Stimulated activated CD8-positive, alpha-beta memory T cell treated with anti-CD3 and anti-CD28 coated beads, Interleukin-4, amount 100 ng/mL, for 1 hour (primary cell): ENCODE results near the gene KIF4B.

Experiments used
- DNase-seq, 2 donors: peaks; one replicate each; pipeline ENCODE4 v3.0.0-alpha.2; 2020; ENCODE audit warnings: low read depth in 2 of 2, low spot score in 1 of 2

KIF4B gene

DNA sequence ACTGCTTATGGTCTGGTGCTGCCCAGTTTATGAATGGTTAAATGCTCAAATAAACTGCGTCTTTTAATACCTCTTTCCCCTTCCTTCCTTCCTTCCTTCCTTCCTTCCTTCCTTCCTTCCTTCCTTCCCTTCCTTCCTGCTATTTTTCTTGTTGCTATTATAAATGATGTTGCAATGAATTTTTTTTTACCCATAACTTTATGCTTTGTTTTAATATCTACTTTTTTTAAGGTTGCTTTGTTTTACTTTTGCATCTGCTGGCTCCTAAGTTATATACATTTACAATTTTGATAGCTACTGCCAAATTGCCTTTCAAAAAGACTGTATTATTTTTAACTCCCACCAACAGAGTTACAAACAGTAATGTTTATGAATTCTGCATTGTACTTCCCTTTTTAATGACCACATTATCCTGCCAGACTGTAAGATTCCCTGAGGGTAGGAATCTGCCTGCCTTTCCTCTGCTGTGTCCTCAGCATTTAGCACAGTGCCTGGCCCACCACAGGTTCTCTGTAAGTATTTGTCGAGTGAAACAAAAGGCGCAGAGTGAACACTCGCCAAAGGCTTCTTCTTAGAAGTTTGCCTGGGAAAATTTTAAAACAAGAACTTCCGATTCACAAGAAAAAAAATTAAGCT, 36.9 kb downstream of the KIF4B start:
- no peak for DNase-seq

DNA sequence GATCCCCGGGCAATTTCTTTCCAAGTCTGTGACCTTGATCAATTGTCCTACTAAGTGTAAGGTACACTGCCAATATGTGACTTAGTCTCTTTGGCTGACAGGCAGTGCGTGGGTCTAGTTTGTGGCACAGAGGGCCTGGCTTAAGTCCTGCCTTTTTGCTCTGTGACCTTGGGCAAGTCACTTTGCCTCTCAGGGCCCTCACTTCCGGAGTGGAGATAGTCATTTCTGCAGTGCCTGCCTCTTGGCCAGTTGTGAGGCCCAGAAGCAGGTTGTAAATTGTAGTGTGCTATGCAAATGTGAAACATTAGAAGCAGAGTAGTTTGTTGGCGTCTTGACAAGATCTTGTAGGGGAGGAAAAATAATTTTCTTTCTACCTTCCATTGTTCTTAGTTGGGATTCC, 39.0 kb downstream of the KIF4B start:
- DNase-seq = no peak

DNA sequence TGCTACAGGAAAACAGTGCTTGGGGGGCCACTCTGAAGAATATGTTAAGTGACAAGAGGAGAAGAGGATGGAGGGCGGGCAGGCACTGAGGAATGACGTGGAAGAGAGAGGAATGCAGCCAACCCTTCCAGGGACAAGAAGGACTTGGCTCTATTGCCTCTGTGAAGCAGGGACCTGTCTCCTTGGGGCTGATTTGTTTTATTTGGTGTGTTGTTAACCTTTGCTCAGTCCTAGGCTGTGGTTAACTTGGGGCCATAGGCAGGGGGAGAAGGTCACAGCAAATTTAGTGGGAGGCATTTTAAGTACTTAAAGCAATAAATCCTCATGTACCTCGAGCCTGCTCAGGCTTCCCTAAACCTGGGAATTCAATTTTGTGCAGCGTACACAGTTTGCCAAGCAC, 39.9 kb downstream of the KIF4B start:
- DNase-seq = no peak

DNA sequence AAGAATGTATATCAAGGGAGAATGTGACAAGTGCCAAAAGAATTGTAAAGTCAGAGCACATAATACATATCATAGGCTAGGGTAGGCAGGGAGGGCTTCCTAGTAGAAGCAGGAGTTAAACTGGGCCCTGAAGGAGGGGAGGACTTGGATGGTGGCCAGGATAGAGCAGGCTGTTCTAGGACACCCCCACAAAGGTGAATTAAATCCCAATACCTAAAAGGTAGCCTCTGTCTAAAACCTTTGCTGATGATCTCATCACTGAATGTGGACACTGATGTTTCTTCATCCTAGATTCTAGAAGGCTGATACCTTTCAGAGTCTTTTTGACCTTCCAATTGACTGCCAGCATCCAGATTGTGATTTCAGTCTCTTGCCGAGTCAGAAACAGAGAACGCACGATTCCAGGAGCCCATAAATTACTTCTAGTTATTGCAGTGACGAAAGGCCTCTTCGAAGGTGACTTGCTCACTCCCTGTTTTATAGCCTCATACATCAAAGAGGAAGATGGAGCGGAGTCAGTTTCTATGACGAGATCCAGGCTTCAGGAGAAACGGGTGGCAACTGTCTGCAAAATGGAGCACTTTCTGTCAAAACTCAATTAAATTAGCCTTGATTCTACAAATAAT, 43.2 kb downstream of the KIF4B start:
- no peak for DNase-seq

DNA sequence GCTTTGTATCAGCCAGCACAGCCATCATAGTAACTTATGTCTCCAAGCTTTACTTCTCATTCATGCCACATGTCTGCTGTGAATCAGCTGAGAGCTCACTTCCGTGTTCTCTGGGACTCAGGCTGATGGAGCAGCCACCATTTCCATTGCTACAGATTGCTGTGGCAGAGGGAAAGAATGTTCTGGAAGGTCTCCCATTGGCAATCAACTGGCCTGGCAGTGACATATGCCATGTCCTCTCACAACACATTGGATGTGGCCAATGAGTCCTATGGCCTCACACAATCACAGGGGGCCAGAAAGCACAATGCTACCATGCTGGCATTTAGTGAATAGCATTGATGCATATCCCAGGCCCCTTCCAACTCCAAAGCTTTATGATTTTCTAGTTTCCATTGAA, 44.1 kb downstream of the KIF4B start:
- no peak for DNase-seq

DNA sequence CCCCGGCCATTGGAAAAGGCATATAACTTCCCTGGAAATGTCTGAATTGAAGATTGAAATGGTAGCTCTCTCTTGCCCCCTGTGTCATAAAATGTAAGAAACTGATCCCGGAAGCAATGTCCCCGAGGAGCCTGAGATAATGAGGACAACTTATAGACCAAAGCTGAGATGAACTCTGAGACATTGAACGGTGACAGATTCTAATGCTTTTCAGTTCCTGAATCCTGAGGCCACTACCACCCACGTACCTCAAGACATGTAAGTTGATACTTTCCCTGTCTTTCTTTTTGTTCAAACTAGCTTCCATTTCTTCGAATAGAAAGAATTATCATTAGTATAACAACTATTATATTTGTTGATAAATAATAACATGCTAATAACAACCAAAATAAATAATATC, 51.0 kb downstream of the KIF4B start:
- no peak for DNase-seq

DNA sequence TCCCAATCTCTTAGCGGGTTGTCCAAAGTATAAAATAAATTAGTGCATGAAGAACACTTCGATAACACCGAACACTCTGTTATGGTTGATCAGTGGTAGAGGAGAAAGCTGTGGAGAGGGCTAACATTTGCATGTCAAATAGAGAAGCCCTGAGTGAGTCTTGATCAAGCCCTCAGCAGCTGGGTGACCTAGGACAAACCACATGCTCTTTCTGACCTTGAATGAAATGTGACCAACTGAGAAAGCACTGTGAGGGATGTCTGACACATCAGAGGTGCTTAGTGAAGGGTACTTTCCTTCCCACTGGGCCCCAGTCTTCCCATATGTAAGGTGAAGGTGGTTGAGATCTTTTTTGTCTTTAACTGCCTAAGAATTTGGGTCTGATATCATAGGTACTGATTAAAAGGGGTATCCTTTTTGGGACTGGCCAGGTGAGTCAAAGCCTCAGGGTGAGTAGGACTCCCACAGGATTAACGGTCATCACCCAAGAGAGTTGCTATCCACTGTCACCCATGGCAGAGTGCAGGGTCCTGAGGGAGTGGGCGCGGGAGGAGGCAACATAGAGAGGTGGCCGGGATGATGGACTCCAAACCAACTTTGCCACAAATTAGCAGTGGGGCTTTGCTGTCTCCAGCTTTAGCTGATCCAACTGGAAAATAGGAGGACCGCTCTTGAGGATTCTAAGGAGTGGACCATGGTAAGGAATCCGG, 53.5 kb downstream of the KIF4B start:
- DNase-seq = no peak
